ENCODE measurements around the gene LARGE1. TPM values are rescaled to one million over a fixed set of nuclear protein-coding genes. Genes with fewer than 3 reads are reported as not detected.

The LARGE1 gene
- polyA plus RNA-seq, 3 donors, result 0.05 to 0.13 TPM; not detected in 1

DNA sequence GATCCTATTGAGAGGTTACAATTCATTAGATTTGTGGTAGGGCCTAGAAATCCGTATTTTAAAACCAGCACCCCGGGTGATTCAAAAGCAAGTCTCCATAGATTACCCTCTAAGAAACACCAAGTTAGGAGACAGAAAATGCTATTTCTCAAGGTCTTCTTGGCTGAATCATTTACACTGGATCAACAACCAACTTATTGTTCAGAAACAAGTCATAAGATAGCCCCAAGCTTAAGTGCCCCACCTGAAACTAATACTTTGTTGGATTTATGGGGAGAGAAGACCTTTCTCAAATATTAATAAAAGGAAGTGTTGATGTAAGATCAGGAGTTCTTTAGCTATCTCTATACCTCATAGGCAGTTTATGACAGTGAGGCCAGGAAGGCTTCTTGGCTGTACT lies 345.2 kb downstream of the LARGE1 start:
- no peaks in the 10 kb centered on the region for H3K9me3 ChIP-seq (replicated peaks in 1 of 2; ENCODE audit: control insufficient read depth in 1 of 2, insufficient read depth in 1 of 2, low read length in 2 of 2)
- no peak overlapping the region for H2AFZ ChIP-seq (ENCODE audit: insufficient read depth, low read depth, low read length, poor library complexity, severe bottlenecking)
- Mint-ChIP-seq H3K9me3 (peaks cover 0 to 1% (median 0%) of the 10 kb centered on the region in 7 donors), H3K27me3 (ENCODE audit: low read depth in 3 of 3) (peaks cover 0 to 1% (median under 1%) of the 10 kb centered on the region in 3 donors), H3K27ac (no peak overlapping the region), H3K36me3 (no peaks in the 10 kb centered on the region), H3K4me1 (no peaks in the 10 kb centered on the region), H3K4me3 (no peak overlapping the region)
- no peaks in the 10 kb centered on the region for H3K4me1 ChIP-seq (ENCODE audit: control insufficient read depth in 1 of 2, insufficient read depth in 2 of 2, low read length in 2 of 2)
- no peak overlapping the region for H3K9ac ChIP-seq (ENCODE audit: insufficient read depth, low read length, poor library complexity, severe bottlenecking)
- intact Hi-C loops (cut with micrococcal nuclease), result no loop called here
- DNase-seq, result no peak
- no peak overlapping the region for H3K27ac ChIP-seq (ENCODE audit: low read depth in 1 of 2, low read length in 2 of 2)
- H3K4me2 ChIP-seq (replicated peaks; ENCODE audit: extremely low read depth, low read length, poor library complexity, severe bottlenecking), result no peak overlapping the region
- H4K20me1 ChIP-seq (ENCODE audit: insufficient read depth, low read length), result no peaks in the 10 kb centered on the region
- TF ChIP-seq, protein P1, sequence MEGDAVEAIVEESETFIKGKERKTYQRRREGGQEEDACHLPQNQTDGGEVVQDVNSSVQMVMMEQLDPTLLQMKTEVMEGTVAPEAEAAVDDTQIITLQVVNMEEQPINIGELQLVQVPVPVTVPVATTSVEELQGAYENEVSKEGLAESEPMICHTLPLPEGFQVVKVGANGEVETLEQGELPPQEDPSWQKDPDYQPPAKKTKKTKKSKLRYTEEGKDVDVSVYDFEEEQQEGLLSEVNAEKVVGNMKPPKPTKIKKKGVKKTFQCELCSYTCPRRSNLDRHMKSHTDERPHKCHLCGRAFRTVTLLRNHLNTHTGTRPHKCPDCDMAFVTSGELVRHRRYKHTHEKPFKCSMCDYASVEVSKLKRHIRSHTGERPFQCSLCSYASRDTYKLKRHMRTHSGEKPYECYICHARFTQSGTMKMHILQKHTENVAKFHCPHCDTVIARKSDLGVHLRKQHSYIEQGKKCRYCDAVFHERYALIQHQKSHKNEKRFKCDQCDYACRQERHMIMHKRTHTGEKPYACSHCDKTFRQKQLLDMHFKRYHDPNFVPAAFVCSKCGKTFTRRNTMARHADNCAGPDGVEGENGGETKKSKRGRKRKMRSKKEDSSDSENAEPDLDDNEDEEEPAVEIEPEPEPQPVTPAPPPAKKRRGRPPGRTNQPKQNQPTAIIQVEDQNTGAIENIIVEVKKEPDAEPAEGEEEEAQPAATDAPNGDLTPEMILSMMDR (IDR thresholded peaks at IDR 0.05), result no peak
- H3K27me3 ChIP-seq (ENCODE audit: control insufficient read depth in 2 of 2, insufficient read depth in 2 of 2, low read length in 2 of 2), result no peaks in the 10 kb centered on the region
- no CpG with 5 or more reads among the region's 2 CpGs for WGBS (ENCODE audit: insufficient coverage)
- no peaks in the 10 kb centered on the region for H3K36me3 ChIP-seq (replicated peaks in 1 of 2; ENCODE audit: control insufficient read depth in 1 of 2, insufficient read depth in 2 of 2, low read length in 2 of 2)
- no peak overlapping the region for H3K4me3 ChIP-seq (replicated peaks in 1 of 3; ENCODE audit: low read depth in 2 of 3, low read length in 3 of 3)
- no peaks in the 10 kb centered on the region for H3K79me2 ChIP-seq (ENCODE audit: insufficient read depth, low read length)

DNA sequence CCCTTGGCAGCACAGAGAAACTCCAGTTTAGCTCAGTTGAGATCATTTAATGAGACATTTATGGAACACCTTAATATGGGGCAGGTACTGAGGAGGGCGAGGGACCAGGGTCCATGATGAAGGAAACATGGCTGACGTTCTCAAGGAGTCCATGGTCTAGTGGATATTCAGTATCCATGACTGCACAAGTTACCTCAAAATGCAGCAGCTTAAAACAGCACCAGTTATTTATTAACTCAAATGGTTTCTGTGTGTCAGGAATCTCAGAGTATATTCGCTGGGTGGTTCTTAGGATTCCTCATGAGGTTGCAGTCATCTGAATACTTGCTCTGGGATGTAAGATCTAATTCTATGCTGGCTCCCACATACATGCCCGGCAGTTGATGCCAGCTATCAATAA lies 346.8 kb downstream of the LARGE1 start:
- H3K79me2 ChIP-seq (ENCODE audit: insufficient read depth, low read length), result no peaks in the 10 kb centered on the region
- H3K27ac ChIP-seq (ENCODE audit: low read depth in 1 of 2, low read length in 2 of 2), result no peak overlapping the region
- intact Hi-C loops (cut with micrococcal nuclease), result no loop called here
- H3K4me2 ChIP-seq (replicated peaks; ENCODE audit: extremely low read depth, low read length, poor library complexity, severe bottlenecking), result no peak overlapping the region
- Mint-ChIP-seq H3K27ac (no peak overlapping the region), H3K4me3 (no peak overlapping the region), H3K27me3 (ENCODE audit: low read depth in 3 of 3) (peaks cover 2 to 4% (median 2%) of the 10 kb centered on the region in 3 donors), H3K4me1 (no peaks in the 10 kb centered on the region), H3K9me3 (peaks cover 0 to 1% (median 0%) of the 10 kb centered on the region in 7 donors), H3K36me3 (no peaks in the 10 kb centered on the region)
- H3K9ac ChIP-seq (ENCODE audit: insufficient read depth, low read length, poor library complexity, severe bottlenecking), result no peak overlapping the region
- 100% methylated on average over 1 of the region's 4 CpGs for WGBS (ENCODE audit: insufficient coverage)
- H2AFZ ChIP-seq (ENCODE audit: insufficient read depth, low read depth, low read length, poor library complexity, severe bottlenecking), result no peak overlapping the region
- H3K4me1 ChIP-seq (ENCODE audit: control insufficient read depth in 1 of 2, insufficient read depth in 2 of 2, low read length in 2 of 2), result no peaks in the 10 kb centered on the region
- no peaks in the 10 kb centered on the region for H3K9me3 ChIP-seq (replicated peaks in 1 of 2; ENCODE audit: control insufficient read depth in 1 of 2, insufficient read depth in 1 of 2, low read length in 2 of 2)
- H3K36me3 ChIP-seq (replicated peaks in 1 of 2; ENCODE audit: control insufficient read depth in 1 of 2, insufficient read depth in 2 of 2, low read length in 2 of 2), result no peaks in the 10 kb centered on the region
- no peaks in the 10 kb centered on the region for H3K27me3 ChIP-seq (ENCODE audit: control insufficient read depth in 2 of 2, insufficient read depth in 2 of 2, low read length in 2 of 2)
- TF ChIP-seq, protein P1 (IDR thresholded peaks at IDR 0.05), result no peak
- DNase-seq, result no peak
- no peak overlapping the region for H3K4me3 ChIP-seq (replicated peaks in 1 of 3; ENCODE audit: low read depth in 2 of 3, low read length in 3 of 3)
- no peaks in the 10 kb centered on the region for H4K20me1 ChIP-seq (ENCODE audit: insufficient read depth, low read length)
